Stimulated activated CD8-positive, alpha-beta memory T cell treated with anti-CD3 and anti-CD28 coated beads, Interleukin-2, amount 100 ng/mL, for 48 hours (primary cell): ENCODE measurements around the gene ZNF487.

Experiments
- DNase-seq, 2 donors: peaks; one replicate each; pipeline ENCODE4 v3.0.0-alpha.2; 2020; ENCODE audit warnings: low read depth in 2 of 2

Gene ZNF487

DNA sequence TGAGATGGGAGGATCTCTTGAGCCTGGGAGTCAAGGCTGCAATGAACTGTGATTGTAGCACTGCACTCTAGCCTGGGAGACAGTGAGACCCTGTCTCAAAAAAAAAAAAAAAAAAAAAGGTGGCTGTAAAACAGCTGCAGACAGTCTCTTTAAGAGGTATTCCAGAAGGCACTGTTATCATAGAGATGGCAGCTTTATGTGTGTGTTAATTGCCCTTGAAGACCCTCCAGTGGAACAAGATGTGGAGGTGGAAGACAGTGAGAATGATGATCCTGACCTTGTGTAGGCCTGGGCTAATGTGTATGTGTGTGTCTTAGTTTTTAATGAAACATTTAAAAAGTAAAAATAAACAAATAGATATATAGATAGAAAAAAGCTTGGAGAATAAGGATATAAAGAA lies 66.0 kb downstream of the ZNF487 start:
- no peak for DNase-seq

GRCh38 chr10:43524434-43525247 lies 87.7 kb downstream of the ZNF487 start:
- DNase-seq, result no peak
